Lower leg skin (tissue), 3 donors: ENCODE results near the gene RNF157.

Source experiments
- POLR2A ChIP-seq, 2 donors: fragments of 450-650 bp; IDR thresholded peaks; one replicate each; pipeline ENCODE4 v1.6.1; 2016 to 2017; ENCODE audit warnings: antibody characterized with exemption in 2 of 2, mild to moderate bottlenecking in 1 of 2, moderate library complexity in 1 of 2
- TF ChIP-seq, protein P1 (sequence below), 3 donors: fragments of 450-650 bp; IDR thresholded peaks; one replicate each; pipeline ENCODE4 v1.5.1; 2016; ENCODE audit warnings: antibody characterized with exemption in 3 of 3, mild to moderate bottlenecking in 3 of 3, moderate library complexity in 2 of 3

DNA sequence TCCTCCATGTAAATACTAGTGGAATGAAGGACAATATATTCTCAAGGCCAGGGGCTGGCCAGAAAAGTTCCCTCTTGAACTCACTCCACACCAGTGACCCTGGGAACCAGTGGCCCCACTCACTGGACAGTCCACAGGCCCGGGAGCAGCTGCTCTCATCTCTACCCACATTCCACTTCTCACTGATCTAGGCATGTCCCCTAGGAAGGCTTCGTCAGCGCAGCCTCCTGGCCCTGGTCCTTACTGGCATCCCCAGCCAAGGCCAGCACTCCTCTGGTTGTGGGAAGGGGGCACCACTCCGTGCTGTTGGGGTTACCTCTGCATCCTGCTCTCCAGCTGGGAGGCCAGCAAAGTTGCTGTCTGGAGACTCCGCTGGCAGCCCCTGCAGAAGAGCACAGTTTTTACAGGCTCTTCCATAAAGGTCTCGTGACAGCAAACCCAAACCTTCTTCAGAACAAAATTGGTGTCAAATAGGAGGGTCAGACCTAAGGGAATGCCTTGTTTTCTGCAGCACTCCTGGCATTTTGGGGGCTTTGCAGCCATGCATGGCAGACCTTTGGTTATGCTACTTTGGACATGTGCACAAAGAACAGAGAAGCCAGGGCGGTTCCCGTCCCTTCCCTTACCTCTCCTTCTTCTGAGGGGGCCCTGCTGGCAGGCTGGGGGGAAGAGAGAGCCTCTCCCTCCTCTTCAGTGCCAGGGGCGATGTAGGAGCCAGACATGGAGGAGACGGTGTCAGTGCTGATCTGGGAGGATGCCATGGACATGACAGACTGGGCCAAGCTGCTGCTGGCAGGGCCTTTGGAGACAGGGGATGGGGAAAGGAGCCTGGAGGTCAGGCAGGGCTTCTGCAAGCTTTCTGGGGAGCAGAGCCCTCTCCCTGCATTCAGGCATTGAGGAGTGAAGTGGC, 85.1 kb downstream of the RNF157 start:
- TF ChIP-seq, protein P1, sequence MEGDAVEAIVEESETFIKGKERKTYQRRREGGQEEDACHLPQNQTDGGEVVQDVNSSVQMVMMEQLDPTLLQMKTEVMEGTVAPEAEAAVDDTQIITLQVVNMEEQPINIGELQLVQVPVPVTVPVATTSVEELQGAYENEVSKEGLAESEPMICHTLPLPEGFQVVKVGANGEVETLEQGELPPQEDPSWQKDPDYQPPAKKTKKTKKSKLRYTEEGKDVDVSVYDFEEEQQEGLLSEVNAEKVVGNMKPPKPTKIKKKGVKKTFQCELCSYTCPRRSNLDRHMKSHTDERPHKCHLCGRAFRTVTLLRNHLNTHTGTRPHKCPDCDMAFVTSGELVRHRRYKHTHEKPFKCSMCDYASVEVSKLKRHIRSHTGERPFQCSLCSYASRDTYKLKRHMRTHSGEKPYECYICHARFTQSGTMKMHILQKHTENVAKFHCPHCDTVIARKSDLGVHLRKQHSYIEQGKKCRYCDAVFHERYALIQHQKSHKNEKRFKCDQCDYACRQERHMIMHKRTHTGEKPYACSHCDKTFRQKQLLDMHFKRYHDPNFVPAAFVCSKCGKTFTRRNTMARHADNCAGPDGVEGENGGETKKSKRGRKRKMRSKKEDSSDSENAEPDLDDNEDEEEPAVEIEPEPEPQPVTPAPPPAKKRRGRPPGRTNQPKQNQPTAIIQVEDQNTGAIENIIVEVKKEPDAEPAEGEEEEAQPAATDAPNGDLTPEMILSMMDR (IDR thresholded peaks at IDR 0.05): no peak
- no peak for TF ChIP-seq POLR2A (IDR thresholded peaks at IDR 0.05)
